Stimulated activated CD8-positive, alpha-beta memory T cell treated with anti-CD3 and anti-CD28 coated beads, Interleukin-15, amount 100 ng/mL, for 24 hours (primary cell): ENCODE measurements around the gene IGSF9B.

Experiments used
- DNase-seq: peaks from one replicate; pipeline ENCODE4 v3.0.0-alpha.2; 2020; ENCODE audit warnings: low read depth

The IGSF9B gene

DNA sequence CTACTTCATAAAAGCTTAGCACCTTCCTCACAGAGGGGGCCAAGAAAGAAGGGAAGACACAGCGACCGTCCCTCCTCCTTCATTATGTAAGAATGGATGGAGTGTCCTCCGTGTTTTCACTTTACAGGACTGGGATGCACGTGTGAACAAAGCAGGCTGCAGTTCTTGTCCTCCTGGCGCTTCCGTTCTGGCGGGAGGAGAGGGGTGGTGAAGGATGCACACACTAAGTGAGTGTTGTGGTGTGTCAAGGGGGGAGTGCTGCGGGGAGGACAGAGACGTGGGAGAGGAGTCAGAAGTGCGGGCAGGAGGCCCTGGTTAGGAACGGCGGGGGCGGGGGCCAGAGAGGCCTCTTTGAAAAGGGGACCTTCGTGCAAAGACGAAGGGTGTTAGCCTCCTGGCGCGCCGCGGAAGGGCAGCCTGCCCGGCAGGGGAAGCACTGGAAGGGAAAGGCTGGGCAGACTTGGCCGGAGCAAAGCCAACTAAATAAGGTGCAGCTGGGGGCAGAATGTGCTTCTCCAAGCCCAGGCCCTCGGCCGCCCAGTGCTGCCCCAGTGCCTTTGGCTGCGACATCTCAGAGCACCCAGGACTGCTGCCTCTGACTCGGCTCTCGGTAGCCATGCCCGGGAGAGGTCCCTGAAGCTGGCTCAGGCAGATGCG lies 27.0 kb upstream of the IGSF9B start:
- DNase-seq: no peak

DNA sequence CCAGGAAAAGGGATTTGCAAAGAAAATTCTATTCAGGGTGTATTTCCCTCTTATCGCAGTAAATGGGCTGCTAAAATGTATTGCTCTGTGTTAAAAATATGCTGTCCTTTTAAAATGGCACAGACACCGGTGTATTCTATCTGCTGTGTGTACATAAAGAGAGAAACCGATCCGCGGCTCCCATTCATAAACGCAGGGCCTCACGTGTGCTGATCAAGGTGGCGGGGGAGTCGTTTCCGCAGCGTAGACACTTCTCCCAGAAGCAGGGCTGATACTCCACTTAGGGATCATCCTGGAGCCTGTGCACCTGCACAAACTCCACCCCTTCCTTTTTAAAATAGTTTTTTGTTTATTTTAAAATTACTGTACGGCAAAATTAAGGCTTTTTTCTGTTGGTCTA lies 26.1 kb upstream of the IGSF9B start:
- DNase-seq: no peak

DNA sequence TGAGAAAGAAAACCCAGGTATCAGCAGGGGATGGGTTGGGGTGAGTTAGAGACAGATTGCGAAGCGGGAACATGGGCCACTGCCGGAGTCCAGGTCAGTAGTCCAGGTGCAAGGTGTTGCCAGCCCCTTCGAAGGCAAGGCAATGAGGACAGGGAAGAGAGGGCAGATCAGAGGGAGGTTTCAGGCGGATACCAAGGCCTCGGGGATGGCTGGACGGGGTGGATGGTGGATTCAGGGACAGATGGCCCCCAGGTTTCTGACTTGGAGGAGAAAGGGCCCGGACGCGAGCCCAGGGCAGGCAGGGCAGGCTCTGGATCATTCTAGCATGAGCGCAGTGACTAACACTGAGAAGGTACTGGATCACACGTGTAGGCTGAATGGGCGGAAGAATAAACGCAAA lies 25.4 kb upstream of the IGSF9B start:
- DNase-seq: no peak

- no peak for DNase-seq
Observed at GRCh38 chr11:133981156-133981555, 24.4 kb upstream of the IGSF9B start.

DNA sequence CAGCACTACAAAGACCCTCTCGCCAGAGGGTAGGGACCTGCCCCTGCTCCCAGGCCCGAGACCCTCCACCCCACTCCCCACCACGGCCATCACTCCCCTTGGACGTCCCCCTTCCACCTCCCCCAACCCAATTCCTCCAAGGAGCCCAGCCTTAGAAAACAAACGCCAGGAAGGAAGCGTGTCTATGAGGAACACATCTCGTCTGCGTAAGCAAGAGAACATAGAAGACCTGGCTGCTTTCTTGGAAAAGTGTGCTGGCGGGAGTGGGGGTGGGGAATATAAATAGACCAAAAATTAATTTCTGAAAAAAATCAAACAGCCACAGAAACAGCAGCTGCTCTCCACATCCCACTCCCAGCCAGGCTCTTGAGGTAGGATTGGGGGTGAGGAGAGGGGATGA lies 23.9 kb upstream of the IGSF9B start:
- DNase-seq: no peak

DNA sequence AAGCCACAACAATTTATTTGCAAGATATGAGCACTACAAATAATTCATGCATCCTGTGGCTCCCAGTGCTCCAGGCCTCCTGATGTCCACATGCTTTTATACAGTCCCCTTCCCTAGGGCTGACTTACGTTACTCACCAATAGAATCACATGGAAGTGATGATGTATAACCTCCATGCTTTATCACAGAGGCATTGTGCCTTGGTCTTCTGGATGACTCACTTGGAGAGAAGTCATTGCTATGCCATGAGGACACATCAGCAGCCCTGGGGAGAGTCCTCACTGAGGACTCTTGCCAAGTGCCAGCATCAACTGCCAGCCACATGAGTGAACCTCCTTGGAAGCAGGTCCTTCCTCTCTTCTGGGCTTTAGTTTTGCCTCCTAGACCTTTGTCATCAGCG lies 22.0 kb upstream of the IGSF9B start:
- no peak for DNase-seq

- no peak for DNase-seq
Observed at GRCh38 chr11:133977067-133977677, 20.4 kb upstream of the IGSF9B start.

DNA sequence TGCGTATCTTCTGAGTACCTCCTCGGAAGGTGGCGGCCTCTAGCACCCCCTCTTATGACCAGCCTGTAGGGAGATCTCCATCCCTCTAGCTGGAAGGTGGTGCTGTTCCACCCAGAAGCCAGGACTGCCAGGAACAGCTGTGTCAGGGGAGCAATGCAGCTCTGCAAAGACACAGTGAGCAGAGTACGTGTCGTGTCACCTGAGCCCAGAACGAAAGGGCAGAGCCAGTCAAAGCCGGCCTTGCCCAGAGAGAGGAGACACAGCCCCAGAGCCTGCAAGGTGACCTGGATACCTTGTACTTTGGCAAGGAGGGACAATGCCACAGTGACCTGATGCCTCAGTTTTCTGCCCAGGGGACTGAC lies 18.7 kb upstream of the IGSF9B start:
- DNase-seq: no peak

GRCh38 chr11:133974836-133975487 lies 18.2 kb upstream of the IGSF9B start:
- DNase-seq: no peak

- DNase-seq: no peak
Observed at GRCh38 chr11:133971881-133972280, 15.1 kb upstream of the IGSF9B start.

DNA sequence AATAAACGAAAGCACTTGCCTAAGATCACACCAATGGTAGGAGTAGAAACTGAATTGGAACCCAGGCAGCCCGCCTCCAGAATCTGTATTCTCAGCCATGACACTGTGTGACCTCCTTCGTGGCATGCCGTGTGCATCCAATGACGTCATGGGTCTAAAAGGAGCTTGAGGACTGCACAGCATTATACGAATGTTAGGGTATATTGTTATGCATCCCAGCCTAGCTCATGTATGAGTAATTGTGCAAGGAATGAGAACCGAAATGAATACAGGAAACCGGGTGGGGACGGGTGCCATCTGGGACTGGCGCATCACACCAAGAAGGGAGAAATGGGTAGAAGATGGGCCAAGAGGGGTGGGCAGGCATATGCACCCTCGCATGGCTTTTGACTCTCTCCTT lies 12.3 kb upstream of the IGSF9B start:
- DNase-seq: no peak

GRCh38 chr11:133968300-133968699 lies 11.5 kb upstream of the IGSF9B start:
- DNase-seq: no peak

GRCh38 chr11:133967599-133968238 lies 11.0 kb upstream of the IGSF9B start:
- DNase-seq: no peak

DNA sequence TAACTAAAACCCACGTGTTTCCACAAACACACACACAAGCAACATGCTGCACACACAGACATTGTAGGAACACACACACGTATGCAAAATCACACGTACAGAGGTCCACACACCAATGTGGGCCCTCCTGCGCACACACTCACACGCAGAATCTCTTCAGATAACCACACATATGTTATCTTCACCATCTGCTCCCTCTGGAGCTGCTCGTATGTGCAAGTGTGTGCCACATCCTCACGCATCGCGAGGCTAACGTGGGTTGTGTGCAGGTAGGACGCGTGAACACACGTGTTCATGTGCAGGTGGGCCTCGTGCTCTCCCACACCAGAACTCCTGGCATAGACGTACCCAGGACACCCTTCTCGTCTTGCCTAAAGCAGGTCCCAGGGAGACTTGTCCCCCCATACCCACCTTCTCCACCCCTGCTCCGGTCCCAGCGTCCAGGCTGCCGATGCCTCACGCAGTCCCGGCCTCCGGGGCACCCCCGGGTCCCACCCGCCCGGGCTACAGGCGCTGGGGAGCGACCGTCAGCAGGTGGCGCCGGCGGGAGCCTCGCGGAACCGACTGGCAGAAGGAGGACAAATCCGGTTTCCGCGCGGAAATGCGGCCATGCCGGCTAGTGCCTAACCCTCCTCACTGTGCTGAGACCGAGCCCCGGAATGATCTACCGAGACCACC lies 10.3 kb upstream of the IGSF9B start:
- peak; percentile 43 for DNase-seq

DNA sequence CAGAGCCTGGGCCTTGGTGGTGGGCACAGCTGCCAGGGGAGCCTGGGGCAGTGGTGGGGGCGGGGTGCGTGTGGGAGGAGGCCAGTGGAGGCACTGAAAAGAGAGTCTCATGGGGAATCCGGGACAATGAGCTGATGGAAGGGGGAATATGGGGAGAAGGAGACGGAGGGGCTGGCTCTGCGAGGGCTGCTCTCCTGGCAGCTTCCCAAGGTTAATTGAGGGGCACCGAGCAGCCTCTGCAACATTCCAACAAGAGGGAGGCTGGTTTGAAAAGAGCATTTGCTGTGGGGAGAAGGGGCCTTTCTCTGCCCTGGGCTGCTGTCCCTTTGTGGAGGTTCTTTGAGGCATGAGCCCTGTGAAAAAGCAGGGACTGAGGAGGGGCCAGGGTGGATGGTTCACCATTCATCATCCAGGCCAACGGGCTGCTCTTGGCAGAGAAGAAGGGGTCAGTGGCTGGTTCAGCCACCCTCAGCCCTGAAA lies 9.4 kb upstream of the IGSF9B start:
- no peak for DNase-seq

DNA sequence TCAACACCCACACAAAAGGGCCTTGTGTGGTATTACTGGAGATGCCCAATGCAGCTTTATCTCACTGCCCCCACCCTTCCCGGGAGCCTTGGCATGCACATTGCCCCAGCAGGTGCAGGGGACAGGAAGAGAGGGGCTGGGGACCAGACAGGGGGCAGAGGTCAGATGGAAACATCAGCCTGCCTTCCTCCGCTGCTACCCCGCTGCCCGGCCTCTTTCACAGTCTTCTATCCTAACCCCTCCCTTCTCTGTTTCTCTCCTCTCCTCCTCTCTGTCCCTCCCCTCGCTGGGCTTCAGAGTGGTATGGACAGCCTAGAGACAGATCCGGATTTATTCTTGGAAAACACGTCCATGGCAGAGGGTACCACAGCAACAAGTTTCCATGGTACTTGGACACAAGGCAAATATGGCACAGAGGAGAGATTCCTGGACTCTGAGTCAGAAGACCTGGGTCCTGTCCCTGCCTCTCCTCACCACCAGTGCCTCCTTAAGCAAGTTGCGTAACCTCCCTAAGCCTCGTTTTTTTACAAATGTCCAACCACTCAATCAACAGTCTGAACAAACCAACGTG lies 8.3 kb upstream of the IGSF9B start:
- no peak for DNase-seq

GRCh38 chr11:133964356-133964755 lies 7.6 kb upstream of the IGSF9B start:
- DNase-seq: no peak

- no peak for DNase-seq
Observed at GRCh38 chr11:133961890-133962289, 5.1 kb upstream of the IGSF9B start.

GRCh38 chr11:133957900-133958299 lies 1.1 kb upstream of the IGSF9B start:
- DNase-seq: no peak

- no peak for DNase-seq
Observed at GRCh38 chr11:133955945-133956421, 785 bp downstream of the IGSF9B start.

GRCh38 chr11:133955081-133955891 lies 1.5 kb downstream of the IGSF9B start:
- no peak for DNase-seq
